NT2/D1 (cell line): ENCODE measurements around the gene HOXA5.

Experiments
- DNase-seq: peaks from one replicate; pipeline ENCODE4 v3.0.0-alpha.2; 2011; ENCODE audit warnings: low read depth, low spot score
- H3K27me3 ChIP-seq: 2 replicates; pipeline ENCODE4 v1.6.0; 2011; ENCODE audit warnings: mild to moderate bottlenecking; ENCODE audit not compliant: insufficient read length, insufficient read depth
- H3K36me3 ChIP-seq: 2 replicates; pipeline ENCODE4 v1.6.1; 2011; ENCODE audit warnings: mild to moderate bottlenecking, low read length, mixed read lengths; ENCODE audit not compliant: insufficient read depth, insufficient read length
- H3K4me1 ChIP-seq: 2 replicates; pipeline ENCODE4 v1.5.1; 2011; ENCODE audit not compliant: insufficient read depth, insufficient read length
- H3K4me3 ChIP-seq: 2 replicates; pipeline ENCODE4 v1.5.1; 2011; ENCODE audit warnings: low read depth; ENCODE audit not compliant: insufficient read length
- H3K9ac ChIP-seq: 2 replicates; pipeline ENCODE4 v1.6.0; 2011; ENCODE audit warnings: low read depth; ENCODE audit not compliant: insufficient read length
- H3K9me3 ChIP-seq: 2 replicates; pipeline ENCODE4 v1.5.1; 2011; ENCODE audit warnings: mild to moderate bottlenecking, low read length; ENCODE audit not compliant: insufficient read depth
- SUZ12 ChIP-seq: IDR thresholded peaks from 2 replicates; pipeline ENCODE4 v1.6.1; 2011; ENCODE audit not compliant: insufficient read length, insufficient read depth; ENCODE audit errors: extremely low read depth
- YY1 ChIP-seq: IDR thresholded peaks from 2 replicates; pipeline ENCODE4 v1.6.1; 2011; ENCODE audit not compliant: insufficient read length, insufficient read depth
- ZNF274 ChIP-seq: IDR thresholded peaks from 2 replicates; pipeline ENCODE4 v1.6.1; 2011; ENCODE audit warnings: mild to moderate bottlenecking, low read depth, low read length

Gene HOXA5

DNA sequence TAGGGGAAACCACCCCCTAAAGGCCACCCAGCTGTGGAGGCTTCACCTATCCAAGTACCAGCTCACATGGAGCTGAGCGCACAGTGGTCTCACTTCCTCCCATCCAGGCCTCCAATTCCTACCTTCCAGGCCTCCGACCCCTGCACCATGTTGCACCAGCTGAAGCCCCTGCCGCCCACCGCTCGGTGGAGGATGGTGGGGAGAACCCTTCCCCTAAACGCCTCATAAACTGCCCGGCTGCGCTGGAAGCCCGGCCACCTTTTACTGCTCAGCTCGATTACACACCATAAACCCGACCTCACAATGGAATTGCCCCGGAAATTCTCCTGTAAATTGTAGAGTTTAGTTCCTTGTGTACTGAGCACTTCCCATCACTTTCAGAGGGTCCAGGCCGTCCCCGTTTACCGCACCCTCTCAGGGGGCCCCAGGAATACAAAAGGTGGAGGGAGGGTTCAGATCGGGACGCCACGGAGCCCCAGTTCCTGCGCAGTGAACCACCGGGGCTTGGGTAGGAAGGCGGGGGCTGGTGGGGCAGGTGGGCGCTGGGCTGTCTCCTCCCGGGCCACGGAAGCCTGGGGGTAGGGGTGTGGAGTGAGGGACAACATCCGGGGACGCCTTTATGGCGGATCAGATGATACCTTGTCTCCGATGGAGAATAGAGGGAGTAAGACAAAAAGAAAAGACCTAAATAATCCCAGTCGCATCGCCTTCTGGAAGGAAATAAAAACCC, 14.4 kb upstream of the HOXA5 start:
- no peak overlapping the region for H3K9ac ChIP-seq
- TF ChIP-seq SUZ12, result no peak
- no peak for TF ChIP-seq YY1
- no peak for TF ChIP-seq ZNF274
- peaks cover 10% of the 10 kb centered on the region for H3K9me3 ChIP-seq
- H3K36me3 ChIP-seq, result no peaks in the 10 kb centered on the region
- DNase-seq, result no peak
- peaks cover 3% of the 10 kb centered on the region for H3K4me1 ChIP-seq
- no peak overlapping the region for H3K4me3 ChIP-seq
- peaks cover 100% of the 10 kb centered on the region for H3K27me3 ChIP-seq

DNA sequence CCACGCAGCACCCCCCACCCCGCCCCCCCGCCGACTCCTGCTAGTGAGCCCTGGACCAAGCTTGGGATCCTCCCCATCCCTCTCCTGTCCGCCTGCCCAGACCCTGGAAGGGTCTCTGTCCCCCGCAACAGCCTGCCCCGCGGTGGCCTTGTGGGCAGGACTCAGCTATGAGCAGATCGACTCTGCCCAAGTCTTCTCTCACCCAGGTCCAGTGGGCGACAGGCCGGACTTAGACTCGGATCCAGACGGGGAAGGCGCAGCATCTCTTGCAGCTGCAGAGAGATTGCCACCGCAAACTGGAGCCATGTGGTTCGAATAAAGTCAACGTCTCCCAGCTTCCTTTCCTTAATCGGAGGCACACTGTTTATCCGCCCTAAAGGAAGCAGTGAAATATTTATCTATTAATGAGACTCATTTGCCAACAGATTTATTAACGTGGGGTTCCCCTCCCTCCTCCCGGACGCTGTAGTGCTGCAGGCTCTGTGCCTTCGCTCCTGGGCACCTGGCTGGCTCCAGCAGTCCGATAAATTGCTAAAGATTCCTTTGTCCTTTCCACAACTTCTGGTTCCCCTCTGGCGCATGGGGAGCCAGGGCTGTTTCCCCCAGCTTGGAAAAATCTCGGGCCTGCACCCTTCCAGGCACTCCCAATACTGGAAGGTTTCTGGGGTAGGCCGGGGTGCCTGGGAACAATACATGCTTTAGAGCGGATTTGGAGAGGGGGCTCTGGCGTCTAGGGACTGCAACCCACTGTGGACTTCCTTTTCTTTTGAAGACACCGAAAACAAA, 13.6 kb upstream of the HOXA5 start:
- Histone ChIP-seq H3K36me3 (no peaks in the 10 kb centered on the region), H3K4me3 (no peak overlapping the region)

DNA sequence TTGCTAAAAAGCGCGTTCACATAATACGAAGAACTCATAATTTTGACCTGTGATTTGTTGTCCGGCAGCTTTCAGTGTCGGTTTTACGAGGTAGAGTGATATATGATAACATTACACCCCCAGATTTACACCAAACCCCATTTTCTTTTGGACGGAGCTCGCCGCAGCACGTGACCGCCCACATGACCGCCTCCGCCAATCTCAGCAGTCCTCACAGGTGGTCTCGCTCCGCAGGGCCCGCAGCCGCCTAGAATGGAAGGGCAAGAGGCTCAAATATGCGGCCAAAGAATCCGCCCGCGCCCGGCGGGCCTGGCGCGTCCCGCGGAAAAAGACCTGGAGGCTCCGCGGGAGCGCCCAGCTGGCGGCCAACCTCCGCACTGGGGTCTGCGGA, 13.0 kb upstream of the HOXA5 start, which contains the start of gene HOXA7:
Gene HOXA7 (minus strand): TSS at position 168 of the 391 bp plus-strand sequence. CDS start 130 bp downstream, at position 38.
- Histone ChIP-seq H3K36me3 (no peaks in the 10 kb centered on the region), H3K27me3 (peaks cover 100% of the 10 kb centered on the region), H3K9ac (peak within 1 kb of the TSS; percentile 47), H3K4me1 (peaks cover 3% of the 10 kb centered on the region), H3K4me3 (peak within 1 kb of the TSS; percentile 47), H3K9me3 (peaks cover 10% of the 10 kb centered on the region)
- peak; percentile 56 for DNase-seq
- TF ChIP-seq SUZ12 (no peak), ZNF274 (no peak), YY1 (no peak)

More for the DNA sequence above, 13.6 kb upstream of the HOXA5 start:
- peaks cover 10% of the 10 kb centered on the region for H3K9me3 ChIP-seq
- peaks cover 100% of the 10 kb centered on the region for H3K27me3 ChIP-seq
- no peak overlapping the region for H3K9ac ChIP-seq
- TF ChIP-seq YY1 (no peak), SUZ12 (no peak), ZNF274 (no peak)
- no peak for DNase-seq
- H3K4me1 ChIP-seq, result peaks cover 3% of the 10 kb centered on the region

DNA sequence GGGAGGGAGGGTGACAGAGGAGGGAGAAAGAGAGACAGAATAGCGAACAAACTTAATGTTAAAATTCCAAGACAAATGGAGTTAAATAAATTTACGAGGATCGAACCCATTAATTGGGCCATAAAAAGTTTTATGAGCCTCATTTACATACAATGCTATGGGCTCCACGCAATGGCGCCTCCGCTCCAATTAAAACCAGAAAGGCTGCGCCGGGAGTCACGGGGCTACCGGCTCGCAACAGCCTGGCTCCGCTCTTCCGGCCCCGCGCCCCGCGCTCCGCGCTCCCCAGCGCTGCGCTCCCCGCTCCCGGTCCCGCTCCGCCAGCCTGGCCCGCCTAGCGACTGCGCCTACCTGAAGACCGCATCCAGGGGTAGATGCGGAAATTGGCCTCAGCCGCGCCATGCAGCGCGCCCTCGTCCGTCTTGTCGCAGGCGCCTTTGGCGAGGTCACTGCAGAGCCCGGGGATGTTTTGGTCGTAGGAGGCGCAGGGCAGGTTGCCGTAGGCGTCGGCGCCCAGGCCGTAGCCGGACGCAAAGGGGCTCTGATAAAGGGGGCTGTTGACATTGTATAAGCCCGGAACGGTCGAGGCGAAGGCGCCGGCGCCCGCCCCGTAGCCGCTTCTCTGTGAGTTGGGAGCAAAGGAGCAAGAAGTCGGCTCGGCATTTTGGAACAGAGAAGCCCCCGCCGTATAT, 12.5 kb upstream of the HOXA5 start:
- H3K9ac ChIP-seq, result peak overlapping the region; percentile 47
- no peak for TF ChIP-seq YY1
- no peak for TF ChIP-seq ZNF274
- TF ChIP-seq SUZ12, result no peak
- peaks cover 6% of the 10 kb centered on the region for H3K4me1 ChIP-seq
- DNase-seq, result no peak
- H3K27me3 ChIP-seq, result peaks cover 100% of the 10 kb centered on the region
- H3K4me3 ChIP-seq, result peak overlapping the region; percentile 47
- no peaks in the 10 kb centered on the region for H3K36me3 ChIP-seq
- H3K9me3 ChIP-seq, result peaks cover 10% of the 10 kb centered on the region

DNA sequence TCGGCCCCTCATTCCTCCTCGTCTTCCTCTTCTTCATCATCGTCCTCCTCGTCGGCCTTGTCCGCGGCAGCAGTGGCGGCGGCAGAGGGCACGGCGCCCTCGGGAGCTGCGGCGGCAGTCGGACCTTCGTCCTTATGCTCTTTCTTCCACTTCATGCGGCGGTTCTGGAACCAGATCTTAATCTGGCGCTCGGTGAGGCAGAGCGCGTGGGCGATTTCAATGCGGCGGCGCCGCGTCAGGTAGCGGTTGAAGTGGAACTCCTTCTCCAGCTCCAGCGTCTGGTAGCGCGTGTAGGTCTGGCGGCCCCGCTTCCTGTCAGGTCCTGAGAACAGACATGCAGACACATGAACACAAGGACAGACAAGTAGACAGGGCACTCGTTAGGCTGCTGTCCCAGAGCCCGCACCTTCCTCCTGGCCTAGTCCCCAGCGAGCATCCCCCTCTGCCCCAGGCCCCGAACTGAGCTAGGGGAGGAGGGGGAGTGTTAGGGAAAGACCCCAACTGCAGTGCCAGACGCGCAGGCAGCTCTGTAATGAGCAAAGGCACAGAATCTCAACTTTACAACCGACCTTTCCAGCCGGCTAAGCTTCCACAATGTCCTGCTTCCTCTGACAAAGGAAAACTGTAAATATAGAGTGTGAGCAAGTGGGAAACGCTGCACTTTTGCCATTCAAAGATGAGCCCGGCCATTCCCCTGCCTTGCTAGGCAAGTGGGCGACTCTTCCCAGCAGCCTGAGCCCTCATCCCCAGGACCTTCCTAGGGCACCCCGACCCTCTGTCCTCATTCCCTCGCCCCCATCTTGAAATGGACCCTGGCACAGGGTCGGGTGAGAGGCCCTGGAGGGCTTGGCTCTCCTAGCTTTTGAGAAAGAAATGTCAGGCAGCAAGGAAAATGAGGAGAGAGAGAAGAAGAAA, 11.7 kb upstream of the HOXA5 start:
- H3K9me3 ChIP-seq, result peaks cover 10% of the 10 kb centered on the region
- no peak overlapping the region for H3K4me3 ChIP-seq
- peaks cover 100% of the 10 kb centered on the region for H3K27me3 ChIP-seq
- no peak for DNase-seq
- H3K4me1 ChIP-seq, result peaks cover 3% of the 10 kb centered on the region
- no peaks in the 10 kb centered on the region for H3K36me3 ChIP-seq
- H3K9ac ChIP-seq, result no peak overlapping the region
- TF ChIP-seq ZNF274, result no peak
- no peak for TF ChIP-seq SUZ12
- no peak for TF ChIP-seq YY1

DNA sequence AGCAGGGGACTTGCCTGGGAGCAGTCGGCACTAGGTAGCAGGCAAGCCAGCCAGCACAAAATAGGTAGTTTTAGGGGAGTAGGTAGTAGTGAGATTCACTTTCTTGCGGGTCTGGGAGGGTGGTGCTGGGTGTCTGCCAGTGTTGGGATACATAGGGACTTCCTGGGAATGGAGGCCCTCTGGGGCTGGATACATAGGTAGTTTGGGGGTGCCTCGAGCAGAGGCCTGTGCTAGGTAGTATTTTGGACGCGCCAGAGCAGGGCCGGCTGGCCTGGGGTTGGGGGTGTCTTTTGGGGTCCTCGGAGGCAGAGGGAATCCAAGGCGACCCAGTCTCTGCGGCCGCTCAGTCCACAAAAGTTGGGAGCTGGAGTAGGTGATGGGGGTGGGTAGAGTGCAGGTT, 10.9 kb upstream of the HOXA5 start:
- DNase-seq, result no peak
- H3K9me3 ChIP-seq, result peaks cover 10% of the 10 kb centered on the region
- no peak overlapping the region for H3K4me3 ChIP-seq
- H3K36me3 ChIP-seq, result no peaks in the 10 kb centered on the region
- H3K4me1 ChIP-seq, result peaks cover 3% of the 10 kb centered on the region
- no peak overlapping the region for H3K9ac ChIP-seq
- no peak for TF ChIP-seq ZNF274
- TF ChIP-seq YY1, result no peak
- TF ChIP-seq SUZ12, result no peak
- peaks cover 100% of the 10 kb centered on the region for H3K27me3 ChIP-seq
